ENCODE measurements around the gene SOCS4.
"Not testable (repeated sequence)": the region's sequence is repeated elsewhere in the genome, so short reads cannot be mapped to it uniquely, and the experiment has no call there.

Gene SOCS4

GRCh38 chr14:55026793-55027561 lies at the start of gene SOCS4, which contains the start of gene WDHD1:
SOCS4 (plus strand) TSS chr14:55027236; CDS start chr14:55043042, 15,806 bp downstream.
WDHD1 (minus strand) TSS chr14:55027099; CDS start chr14:55026787, 312 bp downstream.
- peak; percentile 88 to 92 for DNase-seq (ENCODE audit: low read depth in 2 of 2, low spot score in 1 of 2)

- DNase-seq (ENCODE audit: low read depth in 2 of 2, low spot score in 1 of 2), result no peak
Observed at GRCh38 chr14:54979039-54979438, 48.0 kb upstream of the SOCS4 start.

- DNase-seq (ENCODE audit: low read depth in 2 of 2, low spot score in 1 of 2), result no peak
Observed at GRCh38 chr14:54981698-54982097, 45.3 kb upstream of the SOCS4 start.

- DNase-seq (ENCODE audit: low read depth in 2 of 2, low spot score in 1 of 2), result no peak
Observed at GRCh38 chr14:54985156-54985555, 41.9 kb upstream of the SOCS4 start.

GRCh38 chr14:55000381-55000780 lies 26.7 kb upstream of the SOCS4 start:
- no peak for DNase-seq (ENCODE audit: low read depth in 2 of 2, low spot score in 1 of 2)

- DNase-seq (ENCODE audit: low read depth in 2 of 2, low spot score in 1 of 2), result no peak
Observed at GRCh38 chr14:55005071-55005470, 22.0 kb upstream of the SOCS4 start.

- no peak for DNase-seq (ENCODE audit: low read depth in 2 of 2, low spot score in 1 of 2)
Observed at GRCh38 chr14:55015006-55015405, 12.0 kb upstream of the SOCS4 start.

- no peak for DNase-seq (ENCODE audit: low read depth in 2 of 2, low spot score in 1 of 2)
Observed at GRCh38 chr14:55019968-55020554, 7.0 kb upstream of the SOCS4 start.

GRCh38 chr14:55024365-55024764 lies 2.7 kb upstream of the SOCS4 start:
- not testable (repeated sequence) for DNase-seq (ENCODE audit: low read depth in 2 of 2, low spot score in 1 of 2)

GRCh38 chr14:55025948-55026347 lies 1.1 kb upstream of the SOCS4 start:
- DNase-seq (ENCODE audit: low read depth in 2 of 2, low spot score in 1 of 2), result no peak

- no peak for DNase-seq (ENCODE audit: low read depth in 2 of 2, low spot score in 1 of 2)
Observed at GRCh38 chr14:55026441-55026792, 619 bp upstream of the SOCS4 start.

GRCh38 chr14:55028066-55028465 lies 1.0 kb downstream of the SOCS4 start:
- DNase-seq (ENCODE audit: low read depth in 2 of 2, low spot score in 1 of 2), result no peak

- no peak for DNase-seq (ENCODE audit: low read depth in 2 of 2, low spot score in 1 of 2)
Observed at GRCh38 chr14:55028476-55028875, 1.4 kb downstream of the SOCS4 start.

GRCh38 chr14:55031190-55031589 lies 4.2 kb downstream of the SOCS4 start:
- no peak for DNase-seq (ENCODE audit: low read depth in 2 of 2, low spot score in 1 of 2)

GRCh38 chr14:55037995-55038394 lies 11.0 kb downstream of the SOCS4 start:
- DNase-seq (ENCODE audit: low read depth in 2 of 2, low spot score in 1 of 2), result not testable (repeated sequence)

- no peak for DNase-seq (ENCODE audit: low read depth in 2 of 2, low spot score in 1 of 2)
Observed at GRCh38 chr14:55038708-55039107, 11.7 kb downstream of the SOCS4 start.

GRCh38 chr14:55043528-55043927 lies 16.5 kb downstream of the SOCS4 start:
- no peak for DNase-seq (ENCODE audit: low read depth in 2 of 2, low spot score in 1 of 2)

- no peak for DNase-seq (ENCODE audit: low read depth in 2 of 2, low spot score in 1 of 2)
Observed at GRCh38 chr14:55045087-55045486, 18.1 kb downstream of the SOCS4 start.

GRCh38 chr14:55047301-55048053 lies 20.4 kb downstream of the SOCS4 start:
- no peak for DNase-seq (ENCODE audit: low read depth in 2 of 2, low spot score in 1 of 2)

- DNase-seq (ENCODE audit: low read depth in 2 of 2, low spot score in 1 of 2), result no peak
Observed at GRCh38 chr14:55048900-55049436, 21.9 kb downstream of the SOCS4 start.

GRCh38 chr14:55051165-55051422 lies 24.1 kb downstream of the SOCS4 start:
- DNase-seq (ENCODE audit: low read depth in 2 of 2, low spot score in 1 of 2), result no peak
